Stomach (tissue), 4 donors: ENCODE results near the gene SYT12.

Source experiments
- POLR2A ChIP-seq, 4 donors: fragments of 450-650 bp; IDR thresholded peaks; one replicate each; pipeline ENCODE4 v1.6.1; 2016; ENCODE audit warnings: antibody characterized with exemption in 4 of 4, control low read depth in 2 of 4, mild to moderate bottlenecking in 1 of 4, moderate library complexity in 1 of 4
- TF ChIP-seq, protein P1 (sequence below), 7 experiments: fragments of 450-650 bp in 4 of 7; fragments of 200-600 bp in 3 of 7; sonication (generic) in 3 of 7; IDR thresholded peaks; one replicate each; pipeline ENCODE4 v1.5.1; 2016 to 2019; ENCODE audit warnings: antibody characterized with exemption in 7 of 7, control low read depth in 2 of 7, mild to moderate bottlenecking in 1 of 7

DNA sequence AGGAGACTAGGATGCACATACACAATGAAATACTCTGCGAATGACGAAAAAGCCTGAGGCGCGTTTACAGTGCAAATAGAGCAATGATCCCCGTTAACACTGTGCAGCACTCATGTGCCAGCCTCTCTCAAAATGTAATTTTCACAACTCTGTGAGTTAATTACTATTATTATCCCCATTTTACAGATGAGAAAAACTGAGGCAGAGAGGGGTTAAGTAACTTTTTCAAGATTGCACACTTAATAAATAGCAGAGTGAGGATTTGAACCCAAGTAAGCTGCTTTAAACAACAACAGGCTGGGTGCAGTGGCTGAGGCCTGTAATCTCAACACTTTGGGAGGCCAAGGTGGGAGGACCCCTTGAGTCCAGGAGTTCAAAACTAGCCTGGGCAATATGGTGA lies 21.6 kb upstream of the SYT12 start:
- TF ChIP-seq POLR2A (IDR thresholded peaks at IDR 0.05) = no peak
- TF ChIP-seq, protein P1, sequence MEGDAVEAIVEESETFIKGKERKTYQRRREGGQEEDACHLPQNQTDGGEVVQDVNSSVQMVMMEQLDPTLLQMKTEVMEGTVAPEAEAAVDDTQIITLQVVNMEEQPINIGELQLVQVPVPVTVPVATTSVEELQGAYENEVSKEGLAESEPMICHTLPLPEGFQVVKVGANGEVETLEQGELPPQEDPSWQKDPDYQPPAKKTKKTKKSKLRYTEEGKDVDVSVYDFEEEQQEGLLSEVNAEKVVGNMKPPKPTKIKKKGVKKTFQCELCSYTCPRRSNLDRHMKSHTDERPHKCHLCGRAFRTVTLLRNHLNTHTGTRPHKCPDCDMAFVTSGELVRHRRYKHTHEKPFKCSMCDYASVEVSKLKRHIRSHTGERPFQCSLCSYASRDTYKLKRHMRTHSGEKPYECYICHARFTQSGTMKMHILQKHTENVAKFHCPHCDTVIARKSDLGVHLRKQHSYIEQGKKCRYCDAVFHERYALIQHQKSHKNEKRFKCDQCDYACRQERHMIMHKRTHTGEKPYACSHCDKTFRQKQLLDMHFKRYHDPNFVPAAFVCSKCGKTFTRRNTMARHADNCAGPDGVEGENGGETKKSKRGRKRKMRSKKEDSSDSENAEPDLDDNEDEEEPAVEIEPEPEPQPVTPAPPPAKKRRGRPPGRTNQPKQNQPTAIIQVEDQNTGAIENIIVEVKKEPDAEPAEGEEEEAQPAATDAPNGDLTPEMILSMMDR (IDR thresholded peaks at IDR 0.05) = no peak
